IMR-90 (cell line): ENCODE measurements around the gene SCAMP1. TPM values are rescaled to one million over a fixed set of nuclear protein-coding genes. Genes with fewer than 3 reads are reported as not detected.

Experiments used
- ATAC-seq: fragments of 200-7000 bp; cut with Tn5 transposase; 2 replicates; pipeline ENCODE4 v1.9.1; 2020; ENCODE audit warnings: low read depth, mild to moderate bottlenecking, moderate library complexity
- BruUV-seq: library from RNA; stranded (reverse); fragments of 400-500 nt; replicated peaks from 2 replicates; lab custom pipeline; 2021; lab: Mats Ljungman, UMichigan
- CTCF ChIA-PET: fragments of 300-600 bp; formaldehyde crosslinking; extraction: SDS; loops from one replicate; lab custom pipeline; 2021; ENCODE audit warnings: antibody characterized with exemption; lab: Yijun Ruan, JAX
- POLR2A ChIA-PET: fragments of 300-600 bp; sonication (Branson Sonifier 250); formaldehyde crosslinking; loops from one replicate; lab custom pipeline; 2022; ENCODE audit warnings: antibody characterized with exemption; ENCODE audit not compliant: unreplicated experiment; lab: Charles Lee
- DNase-seq: peaks from one replicate; pipeline ENCODE4 v3.0.0; 2013
- H2AFZ ChIP-seq: replicated peaks from 2 replicates; pipeline ENCODE3; 2013; ENCODE audit warnings: low read length, mild to moderate bottlenecking; ENCODE audit not compliant: poor library complexity
- H2AK5ac ChIP-seq: 2 replicates; pipeline ENCODE4 v1.6.1; 2013; ENCODE audit warnings: low read depth, low read length, inconsistent platforms
- H2AK9ac ChIP-seq: replicated peaks from 2 replicates; pipeline ENCODE3; 2013; ENCODE audit warnings: mild to moderate bottlenecking, low read depth, low read length, moderate library complexity; ENCODE audit not compliant: poor library complexity
- H2BK120ac ChIP-seq: 2 replicates; pipeline ENCODE4 v1.6.1; 2013; ENCODE audit warnings: low read depth, low read length, inconsistent platforms
- H2BK15ac ChIP-seq: 3 replicates; pipeline ENCODE4 v1.6.1; 2013; ENCODE audit warnings: low read depth, low read length, inconsistent platforms
- H2BK20ac ChIP-seq: 2 replicates; pipeline ENCODE4 v1.6.1; 2013; ENCODE audit warnings: low read depth, mild to moderate bottlenecking, inconsistent platforms, low read length, moderate library complexity
- H2BK5ac ChIP-seq: 2 replicates; pipeline ENCODE4 v1.6.1; 2013; ENCODE audit warnings: mild to moderate bottlenecking, low read depth, low read length, inconsistent platforms; ENCODE audit not compliant: poor library complexity, severe bottlenecking
- H3K14ac ChIP-seq: replicated peaks from 2 replicates; pipeline ENCODE4 v1.6.1; 2013; ENCODE audit warnings: low read depth, low read length, inconsistent platforms
- H3K18ac ChIP-seq: 2 replicates; pipeline ENCODE4 v1.6.1; 2013; ENCODE audit warnings: low read depth, low read length, control low read depth
- H3K23ac ChIP-seq: 2 replicates; pipeline ENCODE4 v1.6.1; 2013; ENCODE audit warnings: low read depth, low read length, inconsistent platforms
- H3K27ac ChIP-seq: 2 replicates; pipeline ENCODE4 v1.5.1; 2013; ENCODE audit warnings: mild to moderate bottlenecking, control low read depth, low read length; ENCODE audit not compliant: insufficient read depth
- H3K27me3 ChIP-seq: 2 replicates; pipeline ENCODE4 v1.6.1; 2013; ENCODE audit warnings: low read length; ENCODE audit not compliant: control insufficient read depth, insufficient read depth
- H3K36me3 ChIP-seq: 2 replicates; pipeline ENCODE4 v1.6.1; 2013; ENCODE audit warnings: low read length, mixed read lengths; ENCODE audit not compliant: control insufficient read depth, insufficient read depth
- H3K4ac ChIP-seq: 2 replicates; pipeline ENCODE4 v1.6.1; 2013; ENCODE audit warnings: low read depth, low read length, inconsistent platforms
- H3K4me1 ChIP-seq: 2 replicates; pipeline ENCODE4 v1.6.1; 2013; ENCODE audit warnings: low read length, mixed read lengths; ENCODE audit not compliant: control insufficient read depth, insufficient read depth
- H3K4me2 ChIP-seq: 2 replicates; pipeline ENCODE4 v1.6.1; 2013; ENCODE audit warnings: low read depth, mild to moderate bottlenecking, control low read depth, low read length, moderate library complexity
- H3K4me3 ChIP-seq: 2 replicates; pipeline ENCODE4 v1.5.1; 2013; ENCODE audit warnings: low read depth, mild to moderate bottlenecking, control low read depth, low read length, moderate library complexity; ENCODE audit not compliant: insufficient read depth
- H3K56ac ChIP-seq: 2 replicates; pipeline ENCODE4 v1.6.1; 2013; ENCODE audit warnings: low read length, inconsistent platforms; ENCODE audit not compliant: insufficient read depth; ENCODE audit errors: extremely low read depth
- H3K79me1 ChIP-seq, 2 experiments: 2 replicates each; pipeline ENCODE4 v1.6.1; 2013; ENCODE audit warnings: low read length in 2 of 2, inconsistent platforms in 1 of 2, low read depth in 1 of 2
- H3K9ac ChIP-seq: 2 replicates; pipeline ENCODE4 v1.6.1; 2013; ENCODE audit warnings: low read depth, low read length, control low read depth
- H3K9me1 ChIP-seq: 2 replicates; pipeline ENCODE4 v1.6.1; 2013; ENCODE audit warnings: low read length, inconsistent platforms; ENCODE audit not compliant: insufficient read depth
- H3K9me3 ChIP-seq: 2 replicates; pipeline ENCODE4 v1.6.1; 2013; ENCODE audit warnings: low read length; ENCODE audit not compliant: control insufficient read depth, insufficient read depth
- H4K20me1 ChIP-seq: 2 replicates; pipeline ENCODE4 v1.6.1; 2013; ENCODE audit warnings: low read length, inconsistent platforms; ENCODE audit not compliant: insufficient read depth
- H4K5ac ChIP-seq: 2 replicates; pipeline ENCODE4 v1.6.1; 2013; ENCODE audit warnings: mild to moderate bottlenecking, low read depth, low read length, control low read depth
- H4K8ac ChIP-seq, 2 experiments: 2 replicates each; pipeline ENCODE4 v1.6.1; 2013; ENCODE audit warnings: low read depth in 2 of 2, low read length in 2 of 2, control low read depth in 1 of 2, inconsistent platforms in 1 of 2
- H4K91ac ChIP-seq: 2 replicates; pipeline ENCODE4 v1.6.1; 2013; ENCODE audit warnings: low read depth, low read length, inconsistent platforms; ENCODE audit not compliant: insufficient read depth
- FOS ChIP-seq: fragments of 150-350 bp; IDR thresholded peaks from 2 replicates; pipeline ENCODE4 v1.6.1; 2016; ENCODE audit warnings: low read depth, low read length
- MAFK ChIP-seq: IDR thresholded peaks from 2 replicates; pipeline ENCODE4 v1.6.1; 2012; ENCODE audit warnings: low read depth, low read length, improper control_type of control experiment
- RFX5 ChIP-seq: IDR thresholded peaks from 2 replicates; pipeline ENCODE4 v1.8.0; 2012; ENCODE audit warnings: low read depth, mild to moderate bottlenecking, low read length, moderate library complexity
- WGBS, 2 experiments: methylation state at CpG; one replicate each; pipeline versions ENCODE4 v1.1.5 to v1.1.7; 2013; ENCODE audit warnings: missing lambda C conversion rate in 2 of 2; ENCODE audit not compliant: insufficient read length in 1 of 2; ENCODE audit errors: extremely low coverage in 2 of 2; 5-methylcytosine and 5-hydroxymethylcytosine counted together
- dilution Hi-C: fragments of 300-500 bp; cut with HindIII; formaldehyde crosslinking; loops from one replicate; pipeline ENCODE4 v1.14.3; 2018; ENCODE audit warnings: low sequenced_read_pairs; ENCODE audit not compliant: unreplicated experiment
- in situ Hi-C: fragments of 300-500 bp; cut with MboI; formaldehyde crosslinking; loops from 3 replicates; pipeline ENCODE4 v1.14.3; 2019; ENCODE audit warnings: low sequenced_read_pairs, inconsistent platforms, mixed read lengths
- intact Hi-C: fragments of 100-400 bp; cut with micrococcal nuclease; formaldehyde crosslinking; loops from 2 replicates; pipeline ENCODE4 v1.10.0; 2022
- polyA plus RNA-seq, 3 experiments: library from polyadenylated mRNA; depleted of rRNA; stranded (reverse); fragments of >200 nt; gene quantifications; 2 replicates each; pipeline ENCODE4 v1.2.3, GENCODE V29; 2012; ENCODE audit warnings: low replicate concordance in 1 of 3
- total RNA-seq: library from RNA; depleted of rRNA; stranded (reverse); fragments of >200 nt; gene quantifications from 2 replicates; pipeline ENCODE4 v1.2.3, GENCODE V29; 2012

SCAMP1 gene
- total and polyA plus RNA-seq, 2 of the 4 experiments (the other 2 are of a cell fraction), result 13.5 to 114 TPM

DNA sequence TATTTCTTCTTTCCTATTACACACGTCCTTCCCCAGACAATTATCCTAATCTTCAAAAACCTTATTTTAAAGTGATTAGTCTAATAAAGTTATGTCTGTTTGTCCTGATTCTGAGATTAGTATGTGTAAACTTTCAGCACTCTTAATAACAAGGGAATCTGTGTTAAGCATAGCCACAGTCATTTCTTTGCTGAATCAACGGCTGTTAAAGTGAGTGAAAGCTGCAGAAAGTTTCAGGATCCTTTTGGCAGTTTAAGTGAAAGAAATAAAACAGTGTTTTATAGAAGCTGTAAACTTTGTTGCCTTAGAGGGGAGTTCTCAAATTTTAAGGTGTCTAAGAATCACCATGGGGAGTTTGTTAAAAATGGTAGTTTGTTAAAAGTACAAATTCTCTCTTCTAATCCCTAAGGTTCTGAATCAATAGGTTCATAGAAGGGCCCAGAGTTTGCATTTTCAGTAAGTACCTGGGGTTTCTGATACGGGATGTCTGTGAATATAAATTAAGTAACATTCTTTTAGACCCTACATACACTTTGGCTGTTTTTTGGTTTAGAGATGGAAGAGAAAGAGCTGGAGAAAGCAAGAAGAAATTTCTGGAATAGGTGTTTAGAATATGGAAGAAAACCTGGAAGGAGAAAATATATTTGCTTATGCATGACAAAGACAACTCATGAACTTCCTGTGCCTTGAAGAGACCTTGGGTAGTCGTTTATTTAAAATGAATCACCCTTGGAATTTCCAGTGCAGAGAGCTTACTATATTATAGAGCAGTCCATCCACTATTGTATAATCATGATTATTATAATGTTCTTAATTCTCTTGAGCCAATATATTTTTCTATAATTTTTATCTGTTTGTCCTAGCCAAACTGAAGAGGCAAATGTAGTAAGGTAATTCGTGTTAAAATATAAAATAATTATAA is 45.7 kb downstream of the SCAMP1 start:
- TF ChIP-seq MAFK (peak; percentile 28; the same call in 1 of the 2 replicates), FOS (0 out of 2 replicates have a peak, but pooled peaks have one; percentile 18), RFX5 (no peak; the same call in 1 of the 2 replicates)
- Histone ChIP-seq H3K9ac (no peak overlapping the region), H2AK5ac (no peak overlapping the region), H4K5ac (no peak overlapping the region; the same call in 1 of the 2 replicates), H2AFZ (no peak overlapping the region), H4K20me1 (no peaks in the 10 kb centered on the region), H2BK15ac (no peak overlapping the region), H3K4me3 (no peak overlapping the region), H3K27me3 (no peaks in the 10 kb centered on the region), H3K9me1 (no peaks in the 10 kb centered on the region), H3K14ac (peak overlapping the region; percentile 68; the same call in 1 of the 2 replicates), H3K9me3 (no peaks in the 10 kb centered on the region), H2BK20ac (peak overlapping the region; percentile 66; the same call in 1 of the 2 replicates), H3K4me1 (peaks cover 6% of the 10 kb centered on the region), H2BK120ac (peak overlapping the region; percentile 42), H3K79me1 (peaks cover 25 to 35% of the 10 kb centered on the region in 2 experiments), H4K8ac (0 out of 4 replicates have a peak overlapping the region, but pooled peaks of 1 of the 2 experiments have one; percentile 22), H3K4me2 (peak overlapping the region; percentile 54; the same call in 1 of the 2 replicates), H3K18ac (peak overlapping the region; percentile 44; the same call in 1 of the 2 replicates), H3K23ac (0 out of 2 replicates have a peak overlapping the region, but pooled peaks have one; percentile 77), H4K91ac (0 out of 2 replicates have a peak overlapping the region, but pooled peaks have one; percentile 34), H3K56ac (no peak overlapping the region), H3K36me3 (no peaks in the 10 kb centered on the region), H3K4ac (peak overlapping the region; percentile 69), H3K27ac (no peak overlapping the region; the same call in 1 of the 2 replicates), H2AK9ac (no peak overlapping the region), H2BK5ac (peak overlapping the region; percentile 68)
- dilution Hi-C loops, result no loop called here
- 100% methylated on average over 1 of the region's 5 CpGs; no CpG with 5 or more reads in 1 of the 2 experiments for WGBS, 2 experiments
- ChIA-PET CTCF (no interaction called here), POLR2A (no interaction called here)
- ATAC-seq (peak; percentile 98), DNase-seq (peak; percentile 76)
- BruUV-seq, result no TSS peak
- in situ Hi-C loops, result no loop called here
- intact Hi-C loops, result no loop called here
